Stimulated activated CD4-positive, alpha-beta T cell treated with anti-CD3 and anti-CD28 coated beads, Interleukin-1b, Interleukin-23, amount 100 ng/mL, for 48 hours (primary cell): ENCODE results near the gene GRB2.
"Not testable (repeated sequence)": the region's sequence is repeated elsewhere in the genome, so short reads cannot be mapped to it uniquely, and the experiment has no call there.

ENCODE experiments used
- DNase-seq: peaks from one replicate; pipeline ENCODE4 v3.0.0-alpha.2; 2020

The GRB2 gene

DNA sequence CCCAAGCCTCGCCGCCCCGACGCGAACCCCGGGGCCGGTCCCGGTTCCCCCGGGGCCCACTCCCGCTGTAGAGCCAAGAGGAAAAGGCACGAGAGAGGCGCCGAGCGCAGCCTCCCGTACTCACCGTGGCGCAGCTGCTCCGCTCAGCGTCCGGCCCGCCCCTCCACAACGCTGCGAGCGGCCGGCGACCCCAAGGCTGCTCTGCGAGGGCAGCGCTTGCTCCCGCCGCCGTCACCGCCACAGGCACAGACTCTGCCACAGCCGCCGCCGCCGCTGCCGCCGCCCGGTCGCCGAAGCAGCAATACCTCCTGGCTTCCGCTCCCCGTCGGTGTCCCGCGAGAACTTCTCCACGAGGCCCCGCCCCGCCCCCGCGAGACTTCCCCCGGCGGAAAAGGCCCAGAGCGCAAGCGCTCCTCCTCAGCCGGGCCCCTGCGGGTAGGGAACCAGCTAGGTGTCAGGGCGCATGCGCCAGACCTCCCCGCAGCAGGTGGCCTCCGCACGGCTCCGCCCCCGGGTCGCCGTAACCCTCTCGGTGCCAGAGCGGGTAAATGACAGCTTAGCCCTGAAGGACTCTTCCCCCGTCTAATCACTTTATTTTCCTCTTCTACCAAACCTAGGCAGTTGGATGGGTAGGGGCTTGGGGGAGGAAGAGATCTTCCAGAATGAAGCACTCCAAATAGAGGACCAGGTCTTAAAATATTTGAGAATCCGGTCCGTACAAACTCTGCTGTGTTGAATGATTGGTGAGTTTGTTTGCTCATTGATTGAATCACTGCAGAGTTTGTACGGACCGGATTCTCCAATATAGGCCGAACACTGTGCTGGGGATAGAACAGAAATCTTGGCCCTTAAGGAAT, at the start of gene GRB2:
Gene GRB2, minus strand, starts transcription at position 314 of the 857 bp plus-strand sequence. CDS start 12,050 bp downstream, outside the sequence.
- peak; percentile 100 for DNase-seq

DNA sequence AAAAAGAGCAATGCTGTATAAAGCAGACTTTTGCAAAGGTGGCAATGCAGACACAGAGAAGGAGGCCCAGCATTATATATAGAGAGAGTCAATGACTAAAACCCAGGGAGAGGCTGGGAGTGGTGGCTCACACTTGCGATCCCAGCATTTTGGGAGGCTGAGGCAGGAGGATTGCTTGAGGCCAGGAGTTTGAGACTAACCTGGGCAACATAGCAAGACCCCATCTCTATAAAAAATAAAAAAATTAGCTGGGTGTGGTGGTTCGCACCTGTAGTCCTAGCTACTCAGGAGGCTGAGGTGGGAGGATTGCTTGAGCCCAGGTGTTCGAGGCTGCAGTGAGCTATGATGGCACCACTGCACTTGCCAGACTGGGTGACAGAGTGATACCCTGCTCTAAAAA, 49.2 kb upstream of the GRB2 start:
- DNase-seq = not testable (repeated sequence)

DNA sequence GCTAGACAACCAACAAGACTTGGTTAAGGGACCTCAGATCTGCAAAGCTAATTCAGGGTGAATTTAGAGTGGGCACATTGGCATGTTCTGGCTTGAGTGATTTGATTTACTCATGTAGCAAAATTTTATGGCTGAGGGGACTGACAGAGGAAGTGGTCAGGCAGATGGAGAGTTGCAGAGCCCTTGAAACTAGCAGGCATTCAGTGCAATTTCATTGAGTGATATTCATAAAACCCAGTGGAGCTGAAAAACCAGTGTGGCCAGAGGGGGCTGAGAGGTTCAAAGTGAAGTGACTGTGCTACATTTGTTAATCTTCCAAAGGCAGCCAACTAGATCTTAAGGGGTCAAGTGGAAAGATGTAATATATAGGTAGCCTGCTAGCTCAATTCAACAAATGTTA, 48.7 kb upstream of the GRB2 start:
- DNase-seq = no peak

DNA sequence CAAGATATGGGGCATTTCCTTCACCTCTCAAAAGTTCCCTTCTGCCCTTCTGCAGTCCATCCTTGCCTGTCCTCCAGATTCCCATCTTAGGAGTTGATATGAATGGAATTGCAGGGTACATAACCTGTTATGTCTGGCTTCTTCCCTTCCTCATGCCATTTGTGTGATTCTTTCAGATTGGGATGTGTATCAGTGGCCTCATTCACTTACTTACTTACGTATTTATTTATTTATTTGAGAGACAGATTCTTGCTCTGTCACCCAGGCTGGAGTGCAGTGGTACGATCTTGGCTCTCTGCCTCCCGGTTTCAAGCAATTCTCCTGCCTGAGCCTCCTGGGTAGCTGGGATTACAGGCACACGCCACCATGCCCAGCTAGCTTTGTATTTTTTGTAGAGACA, 44.8 kb upstream of the GRB2 start:
- DNase-seq = no peak

DNA sequence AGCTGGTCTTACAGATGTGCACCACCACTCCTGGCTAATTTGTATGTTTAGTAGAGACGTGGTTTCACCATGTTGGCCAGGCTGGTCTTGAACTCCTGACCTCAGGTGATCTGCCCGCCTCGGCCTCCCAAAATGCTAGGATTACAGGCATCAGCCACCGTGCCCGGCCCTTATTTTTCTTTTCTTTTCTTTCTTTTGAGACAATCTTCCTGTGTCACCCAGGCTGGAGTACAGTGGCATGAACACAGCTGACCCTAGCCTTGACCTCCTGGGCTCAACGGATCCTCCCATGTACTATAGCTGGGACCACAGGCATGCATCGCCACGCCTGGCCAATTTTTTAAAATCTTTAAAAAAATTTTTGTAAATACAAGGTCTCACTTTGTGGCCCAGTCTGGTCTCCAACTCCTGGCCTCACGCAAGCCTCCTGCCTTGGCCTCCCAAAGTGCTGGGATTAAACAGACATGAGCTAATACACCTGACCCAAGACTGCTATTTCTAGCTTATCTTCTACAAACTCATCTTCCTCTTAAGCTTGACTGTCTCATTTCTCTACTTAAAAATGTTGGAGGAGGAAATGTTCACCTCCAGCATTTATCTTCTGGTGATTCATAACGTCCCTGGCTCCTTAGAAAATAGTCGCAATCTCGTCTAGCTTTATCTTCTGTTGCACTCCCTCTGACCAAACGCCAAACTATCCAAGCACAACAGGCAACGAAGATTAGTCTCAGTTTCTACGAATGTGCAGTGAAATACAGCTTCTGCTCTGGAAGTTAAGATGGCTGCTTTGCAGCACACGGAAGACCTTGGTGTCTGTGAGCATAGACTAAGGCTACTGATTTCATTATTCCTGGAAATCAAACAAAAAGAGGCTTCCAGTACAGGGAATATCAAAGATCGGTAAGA, 42.7 kb upstream of the GRB2 start:
- no peak for DNase-seq

DNA sequence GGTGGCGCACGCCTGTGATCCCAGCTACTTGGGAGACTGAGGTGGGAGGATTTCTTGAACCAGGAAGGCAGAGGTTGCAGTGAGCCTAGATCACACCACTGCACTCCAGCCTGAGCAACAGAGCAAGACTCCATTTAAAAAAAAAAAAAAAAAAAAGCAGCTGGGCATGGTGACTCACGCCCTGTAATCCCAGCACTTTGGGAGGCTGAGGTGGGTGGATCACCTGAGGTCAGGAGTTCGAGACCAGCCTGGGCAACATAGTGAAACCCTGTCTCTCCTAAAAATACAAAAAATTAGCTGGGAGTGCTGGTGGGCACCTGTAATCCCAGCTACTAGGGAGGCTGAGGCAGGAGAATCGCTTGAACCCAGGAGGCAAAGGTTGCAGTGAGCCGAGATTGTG, 40.4 kb upstream of the GRB2 start:
- DNase-seq = not testable (repeated sequence)

DNA sequence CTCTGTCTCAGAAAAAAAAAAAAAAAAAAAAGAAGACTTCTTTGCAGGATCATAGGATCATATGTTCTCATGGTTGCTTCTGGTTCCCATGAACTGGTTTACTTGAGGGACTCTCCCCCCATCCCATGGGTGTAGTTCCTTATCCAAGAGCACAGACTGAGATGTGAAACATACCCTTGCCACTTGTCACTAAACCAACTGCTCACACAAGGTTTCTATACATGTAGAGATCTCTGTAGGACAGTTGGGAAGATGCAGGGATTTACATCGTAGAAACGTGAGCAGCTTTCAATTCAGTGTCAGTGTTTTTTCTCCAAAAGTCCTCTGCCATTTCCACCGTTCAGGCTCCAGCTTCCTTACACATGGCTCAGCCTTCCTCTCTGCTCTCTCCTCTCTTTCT, 39.8 kb upstream of the GRB2 start:
- no peak for DNase-seq

DNA sequence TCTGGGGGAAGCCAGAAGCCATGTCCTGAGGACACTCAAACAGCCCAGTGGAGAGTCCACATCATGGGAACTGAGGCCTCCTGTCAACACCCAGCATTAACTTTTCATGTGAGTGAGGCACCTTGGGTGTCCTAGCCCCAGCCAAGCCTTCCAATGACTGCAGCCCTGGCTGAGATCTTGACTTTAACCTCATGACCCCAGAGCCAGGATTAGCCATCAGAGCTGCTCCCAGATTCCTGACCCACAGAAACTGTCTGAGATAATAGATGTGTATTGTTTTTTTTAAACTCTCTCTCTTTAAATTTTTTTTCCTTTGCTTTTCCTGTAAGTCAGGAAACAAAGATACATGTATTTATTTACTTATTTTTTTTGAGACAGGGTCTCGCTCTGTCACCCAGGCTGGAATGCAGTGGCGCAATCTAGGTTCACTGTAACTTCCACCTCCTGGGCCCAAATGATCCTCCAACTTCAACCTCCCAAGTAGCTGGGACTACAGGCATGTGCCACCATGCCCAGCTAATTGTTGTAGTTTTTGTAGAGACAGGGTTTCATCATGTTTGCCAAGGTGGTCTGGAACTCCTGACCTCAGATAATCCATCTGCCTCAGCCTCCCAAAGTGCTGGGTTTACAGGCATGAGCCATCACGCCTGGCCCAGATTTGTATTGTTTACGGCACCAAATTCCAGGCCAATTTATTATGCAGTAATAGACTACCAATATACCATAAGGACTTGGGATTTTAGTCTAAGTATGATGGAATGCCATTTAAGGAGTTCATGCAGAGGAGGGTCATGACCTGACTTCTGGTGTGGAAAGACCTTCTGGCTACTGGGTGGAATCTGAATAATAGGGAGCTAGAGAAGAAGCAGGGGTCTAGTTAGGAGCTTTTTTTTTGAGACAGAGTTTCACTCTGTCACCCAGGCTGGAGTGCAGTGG, 37.0 kb upstream of the GRB2 start:
- no peak for DNase-seq

DNA sequence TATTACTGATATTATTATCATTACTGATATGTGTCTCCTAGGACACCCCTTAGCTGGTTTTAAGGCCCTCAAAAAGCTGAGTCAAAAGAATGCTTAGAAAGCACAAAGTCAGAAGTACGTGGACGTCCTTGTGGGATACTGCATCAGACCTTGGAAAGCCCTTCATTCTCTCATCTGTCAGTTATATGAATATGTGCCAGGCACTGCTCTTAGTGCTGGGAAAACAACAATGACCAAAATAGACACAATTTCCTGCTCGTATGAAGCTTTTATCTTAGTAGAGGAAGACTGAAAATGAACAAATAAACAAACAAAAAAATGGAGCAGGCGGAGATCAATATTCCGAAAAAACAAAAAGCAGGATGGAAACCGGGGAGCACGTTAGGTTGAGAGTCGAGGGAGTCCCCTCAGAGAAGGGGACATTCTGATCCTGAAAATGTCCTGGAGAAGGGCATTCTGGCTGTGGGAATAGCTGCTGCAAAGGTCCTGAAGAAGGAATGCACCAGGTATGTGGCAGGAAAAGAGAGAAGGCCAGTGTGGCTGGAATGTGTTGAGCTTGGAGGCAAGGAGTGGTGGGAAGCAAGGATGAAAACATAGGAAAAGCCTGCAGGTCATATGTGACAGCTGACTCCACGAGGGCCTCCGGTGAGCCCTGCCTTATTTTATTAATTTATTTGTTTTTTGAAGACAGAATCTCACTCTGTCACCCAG, 35.4 kb upstream of the GRB2 start:
- DNase-seq = no peak

DNA sequence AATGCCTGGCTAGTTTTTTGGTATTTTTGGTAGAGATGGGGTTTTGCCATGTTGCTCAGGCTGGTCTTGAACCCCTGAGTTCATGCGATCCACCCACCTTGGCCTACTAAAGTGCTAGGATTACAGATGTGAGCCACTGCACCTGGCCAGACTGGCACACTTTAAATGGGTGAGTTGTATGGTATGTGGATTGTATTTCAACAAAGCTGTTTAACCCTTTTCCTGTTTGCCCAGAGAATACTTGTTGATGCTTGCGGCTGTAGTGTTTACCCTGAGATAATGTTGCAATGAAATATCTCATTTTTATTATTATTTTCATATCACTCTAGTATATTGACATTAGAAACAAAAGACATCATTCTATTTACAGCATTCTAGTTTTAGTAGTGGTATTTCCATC, 33.8 kb upstream of the GRB2 start:
- DNase-seq = no peak

DNA sequence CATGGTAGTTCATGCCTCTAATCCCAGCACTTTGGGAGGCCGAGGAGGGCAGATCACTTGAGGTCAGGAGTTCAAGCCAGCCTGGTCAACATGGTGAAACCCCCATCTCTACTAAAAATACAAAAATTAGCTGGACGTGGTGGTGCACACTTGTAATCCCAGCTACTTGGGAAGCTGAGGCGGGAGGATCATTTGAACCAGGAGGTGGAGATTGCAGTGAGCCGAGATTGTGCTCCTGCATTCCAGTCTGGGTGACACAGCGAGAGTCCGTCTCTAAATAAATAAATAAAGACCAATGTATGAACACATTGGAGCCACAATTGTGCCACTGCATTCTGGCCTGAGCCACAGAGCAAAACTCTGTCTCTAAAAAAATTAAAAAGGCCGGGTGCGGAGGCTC, 31.9 kb upstream of the GRB2 start:
- DNase-seq = not testable (repeated sequence)

DNA sequence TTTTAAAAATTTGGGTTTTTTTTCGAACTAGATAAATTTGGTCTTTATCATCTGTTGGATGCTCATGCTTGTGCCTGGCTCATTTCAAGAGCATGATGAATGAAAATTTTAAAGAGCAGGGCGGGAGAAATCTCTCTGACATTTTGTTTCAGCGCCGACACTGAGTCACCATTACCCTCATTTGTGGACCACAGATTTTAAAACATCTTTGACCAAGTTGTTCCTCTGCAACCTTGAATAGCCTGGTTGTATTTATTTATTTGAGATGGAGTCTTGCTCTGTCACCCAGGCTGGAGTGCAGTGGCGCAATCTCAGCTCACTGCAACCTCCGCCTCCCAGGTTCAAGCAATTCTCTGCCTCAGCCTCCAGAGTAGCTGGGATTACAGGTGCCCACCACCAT, 29.0 kb upstream of the GRB2 start:
- DNase-seq = not testable (repeated sequence)

DNA sequence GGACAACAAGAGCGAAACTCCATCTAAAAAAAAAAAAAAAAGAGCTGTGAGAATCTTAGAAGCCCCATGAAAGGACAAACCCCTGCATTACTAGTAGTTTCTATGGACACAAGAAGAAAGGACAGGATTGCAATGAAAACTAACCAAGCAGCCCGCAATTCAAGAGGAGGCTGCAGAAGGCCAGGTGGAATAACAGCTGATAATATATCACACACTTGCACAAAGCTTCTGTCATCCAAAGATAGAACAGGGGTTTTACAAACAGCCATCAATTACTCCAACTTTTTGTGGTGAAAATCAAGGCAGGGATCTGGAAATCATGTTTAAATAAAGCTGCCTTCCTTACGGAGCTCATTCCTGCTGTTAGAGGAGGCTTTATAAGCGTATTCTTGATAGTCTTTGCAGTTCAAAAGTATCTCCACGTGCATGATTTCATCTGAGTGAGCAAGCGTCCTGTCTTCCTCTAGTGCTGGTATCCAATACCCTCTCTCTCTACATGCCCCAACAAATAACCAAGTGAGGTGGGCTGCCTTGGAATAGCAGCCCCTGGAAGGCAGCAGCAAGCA, 27.8 kb upstream of the GRB2 start:
- no peak for DNase-seq

DNA sequence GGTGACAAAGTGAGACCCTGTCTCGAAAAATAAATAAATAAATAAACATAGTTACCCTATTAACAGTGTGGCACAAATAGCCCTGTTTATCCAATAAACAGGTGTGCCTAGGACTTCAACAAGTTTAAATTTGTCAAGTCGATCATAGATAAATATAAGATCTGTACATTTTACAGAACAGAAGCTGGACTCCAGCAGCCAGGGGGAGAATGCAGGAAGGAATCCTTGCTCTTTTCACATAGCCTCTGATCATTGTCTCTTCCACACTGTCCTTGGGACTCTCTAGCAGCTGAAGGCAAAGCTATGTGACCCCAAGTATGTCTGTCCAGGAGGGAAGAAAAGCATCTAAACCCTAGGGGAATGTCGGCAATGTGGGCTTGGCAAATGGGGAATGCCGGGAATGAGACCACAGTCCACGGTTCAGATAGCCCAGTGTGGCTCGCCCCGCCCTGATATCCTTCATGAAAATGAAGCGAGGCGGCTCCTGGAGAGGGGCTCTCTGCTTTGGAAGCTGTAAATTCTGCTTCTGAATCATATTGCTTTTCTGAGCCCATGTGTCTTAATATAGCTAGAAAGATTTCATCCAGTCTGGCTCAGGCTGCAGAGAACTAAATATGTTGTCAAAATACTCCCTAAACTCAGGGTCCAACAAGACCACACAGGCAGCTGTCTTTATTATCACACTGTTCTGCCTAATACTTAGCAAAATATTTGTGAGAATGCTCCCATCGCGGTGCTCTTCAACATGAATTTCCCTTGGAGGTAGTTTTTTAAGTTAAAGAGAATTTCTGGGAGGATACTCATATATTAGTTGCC, 24.9 kb upstream of the GRB2 start:
- DNase-seq = no peak

DNA sequence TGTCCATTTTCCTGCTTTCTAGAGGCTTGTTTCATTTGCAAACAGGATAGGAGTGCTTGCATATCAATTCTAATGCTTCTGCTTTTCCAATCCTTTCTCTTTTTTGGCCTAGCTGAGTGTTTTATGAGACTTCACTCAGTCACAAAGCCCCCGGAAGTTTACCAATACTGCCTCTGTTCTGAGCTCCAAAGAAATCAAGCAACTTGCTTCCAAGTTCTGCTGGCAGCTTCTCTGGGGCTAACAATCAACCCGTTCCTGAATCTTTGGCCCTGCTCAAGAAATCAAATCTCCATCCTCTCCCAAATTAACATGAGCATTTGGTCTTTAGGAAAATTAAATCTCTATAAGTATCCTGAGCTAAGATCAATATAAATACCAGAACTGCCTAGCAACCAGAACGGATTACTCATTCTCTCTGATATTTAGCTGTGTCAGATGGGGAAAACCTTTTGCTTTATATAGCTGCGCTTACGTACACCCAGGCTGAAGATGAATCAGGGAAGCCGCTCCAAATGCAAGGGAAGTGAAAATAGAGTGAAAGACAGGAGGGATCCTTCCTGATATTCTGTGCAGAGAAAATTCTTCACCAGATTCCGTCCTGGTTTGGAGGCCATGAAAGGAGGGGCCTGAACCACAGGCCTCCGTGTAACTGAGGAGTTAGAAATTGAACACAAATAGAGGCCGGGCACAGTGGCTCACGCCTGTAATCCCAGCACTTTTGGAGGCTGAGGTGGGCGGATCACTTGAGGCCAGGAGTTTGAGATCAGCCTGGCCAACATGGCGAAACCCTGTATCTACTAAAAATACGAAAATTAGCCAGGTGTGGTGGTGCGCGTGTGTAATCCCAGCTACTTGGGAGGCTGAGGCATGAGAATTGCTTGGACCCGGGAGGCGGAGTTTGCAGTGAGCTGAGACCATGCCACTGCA, 23.3 kb upstream of the GRB2 start:
- no peak for DNase-seq

DNA sequence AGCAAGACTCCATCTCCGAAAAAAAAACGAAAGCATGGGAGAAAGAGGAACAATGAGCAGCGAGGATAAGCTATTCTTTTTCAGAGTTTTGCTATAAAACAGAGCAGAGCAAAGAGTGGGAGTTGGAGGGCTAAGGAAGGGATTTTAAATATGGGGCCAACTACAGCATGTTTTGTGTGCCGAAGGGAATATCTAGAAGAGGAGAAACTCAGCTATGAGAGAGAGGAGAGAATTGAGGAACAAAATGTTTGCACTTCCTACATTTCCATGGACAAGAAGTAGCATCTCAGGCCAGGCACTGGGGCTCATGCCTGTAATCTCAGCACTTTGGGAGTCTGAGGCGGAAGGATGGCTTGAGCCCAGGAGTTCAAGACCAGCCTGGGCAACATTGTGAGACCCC, 13.1 kb upstream of the GRB2 start:
- no peak for DNase-seq

DNA sequence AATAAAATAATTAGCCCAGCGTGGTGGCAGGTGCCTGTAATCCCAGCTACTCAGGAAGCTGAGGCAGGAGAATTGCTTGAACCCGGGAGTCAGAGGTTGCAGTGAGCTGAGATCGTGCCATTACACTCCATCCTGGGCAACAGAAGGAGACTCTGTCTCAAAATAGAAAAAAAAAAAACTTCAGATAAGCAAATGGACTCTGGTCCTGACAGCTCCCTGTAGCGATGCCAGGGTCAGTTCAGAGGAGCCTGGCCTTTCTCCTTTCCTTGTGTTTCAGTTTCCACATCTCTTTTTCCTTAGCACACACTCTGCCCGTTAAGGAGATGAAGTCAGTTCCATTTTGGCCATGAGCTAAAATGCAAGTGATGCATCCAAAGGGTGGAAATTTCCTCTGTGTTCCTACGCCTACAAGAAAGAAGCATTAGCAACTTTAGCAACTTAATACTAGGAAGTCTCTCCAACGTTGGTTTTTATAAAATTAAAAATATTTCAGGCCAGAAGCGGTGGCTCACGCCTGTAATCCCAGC, 11.6 kb upstream of the GRB2 start:
- DNase-seq = no peak

DNA sequence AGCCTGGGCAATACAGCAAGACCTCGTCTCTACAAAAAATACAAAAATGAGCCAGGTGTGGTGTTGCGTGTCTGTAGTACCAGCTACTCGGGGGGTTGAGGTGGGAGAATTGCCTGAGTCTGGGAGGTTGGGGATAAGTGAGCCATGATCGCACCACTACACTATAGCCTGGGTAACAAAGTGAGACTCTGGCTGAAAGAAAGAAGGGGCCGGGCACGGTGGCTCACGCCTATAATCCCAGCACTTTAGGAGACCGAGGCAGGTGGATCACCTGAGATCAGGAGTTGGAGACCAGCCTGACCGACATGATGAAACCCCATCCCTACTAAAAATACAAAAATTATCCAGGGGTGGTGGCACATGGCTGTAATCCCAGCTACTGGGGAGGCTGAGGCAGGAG, 10.5 kb upstream of the GRB2 start:
- no peak for DNase-seq

DNA sequence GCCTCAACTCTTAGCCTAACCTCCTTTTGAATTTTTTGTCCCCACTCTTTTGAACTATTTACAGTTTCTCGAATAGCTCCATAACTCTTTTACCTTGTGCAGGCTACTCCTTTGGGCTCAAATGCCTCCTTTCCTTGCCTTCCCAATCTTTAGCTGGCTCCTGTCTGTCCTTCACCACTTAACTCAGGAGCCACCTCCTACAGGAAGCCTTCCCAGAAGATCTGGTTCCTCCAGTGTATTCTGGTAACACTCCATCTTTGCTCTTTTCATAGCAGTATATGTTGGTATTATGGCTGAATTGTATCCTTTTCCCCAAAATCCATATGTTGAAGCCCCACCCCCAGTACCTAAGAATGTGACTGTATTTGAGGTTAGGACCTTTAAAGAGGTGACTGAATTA, 9.0 kb upstream of the GRB2 start:
- DNase-seq = no peak
